Measurements from ENCODE around the gene CRADD.

GRCh38 chr12:93710574-93710926 is 33.4 kb downstream of the CRADD start:
- no peak for TF ChIP-seq POLR2A (IDR thresholded peaks at IDR 0.05; ENCODE audit: low read depth, low read length)
- no peak for TF ChIP-seq TAF1 (IDR thresholded peaks at IDR 0.05; ENCODE audit: borderline replicate concordance, low read depth, low read length)
- no peak for TF ChIP-seq POLR2AphosphoS5 (IDR thresholded peaks at IDR 0.05; ENCODE audit: low read depth, low read length)

All from GM12892 (cell line).